MCF 10A (cell line): ENCODE results near the gene NMBR. TPM values are rescaled to one million over a fixed set of nuclear protein-coding genes. Genes with fewer than 3 reads are reported as not detected.

Source experiments
- BruUV-seq: library from RNA; stranded (reverse); fragments of 400-500 nt; replicated peaks from 2 replicates; lab custom pipeline; 2021; lab: Mats Ljungman, UMichigan
- CTCF ChIA-PET: fragments of 300-600 bp; sonication (Branson Sonifier 250); formaldehyde crosslinking; extraction: SDS; loops from one replicate; lab custom pipeline; 2021; ENCODE audit warnings: antibody characterized with exemption, inconsistent platforms; lab: Yijun Ruan, JAX
- POLR2A ChIA-PET: fragments of 300-600, 350-650 bp; sonication (Branson Sonifier 250); formaldehyde crosslinking; extraction: SDS; loops from one replicate; lab custom pipeline; 2020; ENCODE audit warnings: antibody characterized with exemption, inconsistent platforms; lab: Yijun Ruan, JAX
- DNase-seq: peaks from one replicate; pipeline ENCODE4 v3.0.0-alpha.2; 2018; ENCODE audit not compliant: unreplicated experiment
- H3K27ac Mint-ChIP-seq: one replicate; pipeline ENCODE4 v1.8.0; 2022; ENCODE audit warnings: mild to moderate bottlenecking, low read depth, mixed read lengths; ENCODE audit not compliant: unreplicated experiment
- H3K27me3 Mint-ChIP-seq: one replicate; pipeline ENCODE4 v1.8.0; 2022; ENCODE audit warnings: mixed read lengths; ENCODE audit not compliant: insufficient read depth, unreplicated experiment
- H3K36me3 Mint-ChIP-seq: one replicate; pipeline ENCODE4 v1.8.0; 2022; ENCODE audit warnings: mild to moderate bottlenecking, moderate library complexity, mixed read lengths; ENCODE audit not compliant: insufficient read depth, unreplicated experiment
- H3K4me1 Mint-ChIP-seq: one replicate; pipeline ENCODE4 v1.8.0; 2022; ENCODE audit warnings: mixed read lengths; ENCODE audit not compliant: insufficient read depth, unreplicated experiment
- H3K4me3 Mint-ChIP-seq: one replicate; pipeline ENCODE4 v1.8.0; 2022; ENCODE audit warnings: mild to moderate bottlenecking, moderate library complexity, mixed read lengths; ENCODE audit not compliant: unreplicated experiment
- H3K9me3 Mint-ChIP-seq: one replicate; pipeline ENCODE4 v1.8.0; 2022; ENCODE audit warnings: mixed read lengths; ENCODE audit not compliant: unreplicated experiment
- CTCF ChIP-seq: fragments of 200-600 bp; IDR thresholded peaks from one replicate; pipeline ENCODE4 v1.8.0; 2022; ENCODE audit warnings: antibody characterized with exemption, mild to moderate bottlenecking; ENCODE audit not compliant: unreplicated experiment
- intact Hi-C: fragments of 100-400 bp; cut with micrococcal nuclease; formaldehyde crosslinking; loops from 2 replicates; pipeline ENCODE4 v1.14.1; 2022
- total RNA-seq: library from RNA; stranded (reverse); gene quantifications from 2 replicates; pipeline ENCODE4 v1.2.3, GENCODE V29; 2022

The NMBR gene
- total RNA-seq, 1 experiment from 2014 or later, result not detected

DNA sequence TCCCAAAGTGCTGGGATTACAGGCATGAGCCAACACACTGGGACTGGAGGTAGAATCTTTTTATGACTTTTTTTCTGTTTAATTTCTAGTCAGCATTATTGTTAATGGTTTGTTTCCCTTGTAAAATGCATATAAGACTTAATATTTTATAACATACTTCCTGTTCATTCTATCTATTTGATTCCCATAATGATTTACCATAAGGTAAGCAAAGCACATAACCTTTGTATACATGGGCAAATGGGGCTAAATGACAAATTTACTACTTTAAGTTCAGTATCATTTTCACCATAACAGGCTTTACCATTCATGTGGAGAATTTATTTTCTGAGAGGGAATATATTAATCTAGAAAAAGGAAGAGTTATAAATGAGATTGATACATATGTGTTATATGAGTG, 24.4 kb upstream of the NMBR start:
- Mint-ChIP-seq H3K4me1 (no peaks in the 10 kb centered on the region), H3K9me3 (no peaks in the 10 kb centered on the region), H3K27ac (no peak overlapping the region), H3K27me3 (no peaks in the 10 kb centered on the region), H3K36me3 (peaks cover 68% of the 10 kb centered on the region), H3K4me3 (no peak overlapping the region)
- DNase-seq, result no peak
- intact Hi-C loops, result no loop called here
- POLR2A ChIA-PET, result interaction anchor here (1.5 kb wide), 1 partner anchor 24 kb away, joined by 4 read pairs; the partner anchor contains the start of genes NMBR and VTA1
- CTCF ChIA-PET, result no interaction called here
- BruUV-seq, result no TSS peak
- TF ChIP-seq CTCF, result no peak

GRCh38 chr6:142167486-142167885, 20.6 kb upstream of the NMBR start:
- DNase-seq, result no peak
- CTCF ChIA-PET, result no interaction called here
- Mint-ChIP-seq H3K4me3 (no peak overlapping the region), H3K27ac (no peak overlapping the region), H3K36me3 (peaks cover 46% of the 10 kb centered on the region), H3K27me3 (no peaks in the 10 kb centered on the region), H3K4me1 (peaks cover 10% of the 10 kb centered on the region), H3K9me3 (no peaks in the 10 kb centered on the region)
- BruUV-seq, result no TSS peak
- no peak for TF ChIP-seq CTCF
- POLR2A ChIA-PET, result interaction anchor here (1.1 kb wide), 1 partner anchor 11 kb away, joined by 4 read pairs; no protein-coding TSS in a partner anchor
- intact Hi-C loops, result no loop called here

DNA sequence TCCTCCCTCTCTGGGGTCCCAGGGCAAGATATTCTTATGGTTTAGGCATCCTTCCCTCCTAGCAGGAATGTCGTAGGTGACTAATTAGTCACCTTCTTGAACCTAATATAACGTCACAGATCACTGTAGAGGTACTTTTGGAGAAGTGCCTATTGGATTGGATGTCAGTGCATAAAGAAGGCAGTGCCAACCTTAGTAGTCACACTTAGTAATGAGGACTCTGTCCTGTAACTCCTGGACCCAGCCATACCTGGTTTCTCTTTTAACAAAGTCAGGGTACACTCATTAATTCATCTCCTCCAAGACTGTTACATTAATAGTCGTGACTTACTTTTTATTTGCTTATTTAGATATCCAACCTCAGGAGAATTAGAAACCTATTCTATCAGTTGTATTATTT, 20.1 kb upstream of the NMBR start:
- TSS peak; percentile 8 for BruUV-seq
- ChIA-PET CTCF (no interaction called here), POLR2A (no interaction called here)
- no peaks in the 10 kb centered on the region for H3K27me3 Mint-ChIP-seq
- H3K36me3 Mint-ChIP-seq, result peaks cover 44% of the 10 kb centered on the region
- H3K9me3 Mint-ChIP-seq, result no peaks in the 10 kb centered on the region
- H3K27ac Mint-ChIP-seq, result peak overlapping the region; percentile 19
- H3K4me3 Mint-ChIP-seq, result no peak overlapping the region
- H3K4me1 Mint-ChIP-seq, result peaks cover 13% of the 10 kb centered on the region
- no peak for TF ChIP-seq CTCF
- DNase-seq, result no peak
- intact Hi-C loops, result no loop called here

- Mint-ChIP-seq H3K27me3 (no peaks in the 10 kb centered on the region), H3K9me3 (no peaks in the 10 kb centered on the region), H3K27ac (no peak overlapping the region), H3K4me1 (peaks cover 13% of the 10 kb centered on the region), H3K36me3 (peaks cover 27% of the 10 kb centered on the region), H3K4me3 (no peak overlapping the region)
- ChIA-PET CTCF (interaction anchor here (0.6 to 1.6 kb wide), 6 partner anchors 9 to 1279 kb away, joined by 3 to 10 read pairs (median 4); no protein-coding TSS in a partner anchor), POLR2A (interaction anchor here (0.6 to 1.5 kb wide), 4 partner anchors 8 to 202 kb away, joined by 3 to 4 read pairs (median 4); partner anchors contain the start of genes NMBR and VTA1)
- no TSS peak for BruUV-seq
- peak; percentile 8 for DNase-seq
- TF ChIP-seq CTCF, result no peak
- intact Hi-C loops, result no loop called here
Measured at GRCh38 chr6:142165227-142165626, 18.3 kb upstream of the NMBR start.
